ENCODE results near the gene THSD7B. TPM values are rescaled to one million over a fixed set of nuclear protein-coding genes. Genes with fewer than 3 reads are reported as not detected.

The THSD7B gene
- total and polyA plus RNA-seq, 10 of the 15 experiments (the other 5 are each of a cell fraction or from before 2014, with no cell fraction given), result 0.03 to 0.56 (median 0.28) TPM

DNA sequence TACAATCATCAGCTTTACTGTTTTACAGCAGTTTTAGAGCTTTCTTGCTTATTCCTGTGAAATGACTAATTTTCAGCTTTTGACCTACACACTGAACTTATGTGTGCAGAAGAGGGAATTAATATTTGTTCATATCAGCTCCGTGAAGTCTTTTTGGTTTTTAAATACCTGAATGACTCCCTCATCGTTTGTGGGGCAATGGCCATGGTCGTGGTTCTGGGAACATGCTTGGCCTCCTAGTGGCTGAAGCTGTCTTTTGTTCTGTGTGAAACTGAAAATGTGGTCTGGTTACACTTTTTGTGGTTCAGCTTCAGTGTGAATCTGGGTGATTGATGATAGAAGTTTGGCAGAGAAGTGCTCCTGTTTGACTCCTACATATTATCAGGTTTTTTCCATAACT lies 408.1 kb downstream of the THSD7B start:
- in situ Hi-C loops (cut with MboI) (no loop called here), intact Hi-C loops (cut with micrococcal nuclease; ENCODE audit: unreplicated experiment) (loop anchor here (1.0 to 5.0 kb wide), 3 partner anchors 47 to 241 kb away; no protein-coding TSS in a partner anchor)
- Histone ChIP-seq H3K27ac (ENCODE audit: control insufficient read depth, insufficient read depth) (no peak overlapping the region), H2AFZ (ENCODE audit: control insufficient read depth, low read depth, low read length) (no peak overlapping the region), H3K27me3 (replicated peaks in 1 of 2; ENCODE audit: control insufficient read depth in 2 of 2, insufficient read depth in 2 of 2, low read length in 1 of 2) (0 out of 4 replicates have a peak, but pooled peaks cover 0 to 2% of the 10 kb centered on the region in 2 experiments), H3K4me2 (ENCODE audit: control insufficient read depth, insufficient read depth) (no peak overlapping the region), H3K79me2 (ENCODE audit: control insufficient read depth, insufficient read depth, low read length) (no peaks in the 10 kb centered on the region), H3K4me1 (ENCODE audit: control insufficient read depth, insufficient read depth, low read length) (no peaks in the 10 kb centered on the region; the same call in 1 of the 2 replicates), H3K36me3 (ENCODE audit: control insufficient read depth in 2 of 2, insufficient read depth in 2 of 2, low read length in 1 of 2) (no peaks in the 10 kb centered on the region), H4K20me1 (ENCODE audit: control insufficient read depth, insufficient read depth) (no peaks in the 10 kb centered on the region), H3K4me3 (no peak overlapping the region), H3K9me3 (replicated peaks; ENCODE audit: control insufficient read depth, insufficient read depth, low read length) (no peaks in the 10 kb centered on the region), H3K9ac (ENCODE audit: control insufficient read depth, insufficient read depth, low read length) (no peak overlapping the region)
- RAD21 ChIA-PET (ENCODE audit: unreplicated experiment), result interaction anchor here (0.9 to 4.6 kb wide), 8 partner anchors 13 to 121 kb away, joined by 3 to 32 read pairs (median 3); no protein-coding TSS in a partner anchor
- no TSS peak for BruUV-seq (replicated peaks)
- 0% methylated on average over 3 of the region's 3 CpGs for WGBS (ENCODE audit: insufficient coverage, insufficient replicate concordance, low lambda C conversion rate, missing lambda C conversion rate)
- ATAC-seq (peak; percentile 97), FAIRE-seq (peak; percentile 88), DNase-seq (ENCODE audit: low read depth, low spot score) (peak; percentile 58)
- CTCF ChIA-PET, result interaction anchor here (0.6 to 2.6 kb wide), 21 partner anchors 9 to 750 kb away, joined by 3 to 16 read pairs (median 4); no protein-coding TSS in a partner anchor
- SMC1A ChIA-PET (ENCODE audit: uncharacterized antibody, unreplicated experiment), result interaction anchor here (0.7 to 3.1 kb wide), 26 partner anchors 8 to 574 kb away, joined by 3 to 23 read pairs (median 4); no protein-coding TSS in a partner anchor
- POLR2A ChIA-PET, result interaction anchor here (0.6 to 1.3 kb wide), 3 partner anchors 17 to 38 kb away, joined by 3 to 4 read pairs (median 4); no protein-coding TSS in a partner anchor
- no peak for TF ChIP-seq SMARCA5 (IDR thresholded peaks at IDR 0.05)
- TF ChIP-seq RCOR1 (conservative IDR thresholded peaks at IDR 0.05; ENCODE audit: low read depth, low read length), result no peak
- no peak for TF ChIP-seq CBX3 (IDR thresholded peaks at IDR 0.05; ENCODE audit: borderline replicate concordance, low read depth)
- TF ChIP-seq, protein P1, sequence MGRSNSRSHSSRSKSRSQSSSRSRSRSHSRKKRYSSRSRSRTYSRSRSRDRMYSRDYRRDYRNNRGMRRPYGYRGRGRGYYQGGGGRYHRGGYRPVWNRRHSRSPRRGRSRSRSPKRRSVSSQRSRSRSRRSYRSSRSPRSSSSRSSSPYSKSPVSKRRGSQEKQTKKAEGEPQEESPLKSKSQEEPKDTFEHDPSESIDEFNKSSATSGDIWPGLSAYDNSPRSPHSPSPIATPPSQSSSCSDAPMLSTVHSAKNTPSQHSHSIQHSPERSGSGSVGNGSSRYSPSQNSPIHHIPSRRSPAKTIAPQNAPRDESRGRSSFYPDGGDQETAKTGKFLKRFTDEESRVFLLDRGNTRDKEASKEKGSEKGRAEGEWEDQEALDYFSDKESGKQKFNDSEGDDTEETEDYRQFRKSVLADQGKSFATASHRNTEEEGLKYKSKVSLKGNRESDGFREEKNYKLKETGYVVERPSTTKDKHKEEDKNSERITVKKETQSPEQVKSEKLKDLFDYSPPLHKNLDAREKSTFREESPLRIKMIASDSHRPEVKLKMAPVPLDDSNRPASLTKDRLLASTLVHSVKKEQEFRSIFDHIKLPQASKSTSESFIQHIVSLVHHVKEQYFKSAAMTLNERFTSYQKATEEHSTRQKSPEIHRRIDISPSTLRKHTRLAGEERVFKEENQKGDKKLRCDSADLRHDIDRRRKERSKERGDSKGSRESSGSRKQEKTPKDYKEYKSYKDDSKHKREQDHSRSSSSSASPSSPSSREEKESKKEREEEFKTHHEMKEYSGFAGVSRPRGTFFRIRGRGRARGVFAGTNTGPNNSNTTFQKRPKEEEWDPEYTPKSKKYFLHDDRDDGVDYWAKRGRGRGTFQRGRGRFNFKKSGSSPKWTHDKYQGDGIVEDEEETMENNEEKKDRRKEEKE (IDR thresholded peaks at IDR 0.05), result no peak
- 0 out of 2 replicates have a peak, but pooled peaks have one; percentile 21 for TF ChIP-seq NR2F1 (conservative IDR thresholded peaks at IDR 0.05)
- TF ChIP-seq BHLHE40 (IDR thresholded peaks at IDR 0.05; ENCODE audit: borderline replicate concordance in 1 of 2, low read depth in 2 of 2, low read length in 1 of 2), result peak; percentile 33 to 42; a peak in 1 of 4 replicates
- TF ChIP-seq MEF2B (IDR thresholded peaks at IDR 0.05; ENCODE audit: partially characterized antibody, poor library complexity, severe bottlenecking), result no peak
- no peak for TF ChIP-seq ZNF207 (IDR thresholded peaks at IDR 0.05; ENCODE audit: borderline replicate concordance)
- TF ChIP-seq, protein P2, sequence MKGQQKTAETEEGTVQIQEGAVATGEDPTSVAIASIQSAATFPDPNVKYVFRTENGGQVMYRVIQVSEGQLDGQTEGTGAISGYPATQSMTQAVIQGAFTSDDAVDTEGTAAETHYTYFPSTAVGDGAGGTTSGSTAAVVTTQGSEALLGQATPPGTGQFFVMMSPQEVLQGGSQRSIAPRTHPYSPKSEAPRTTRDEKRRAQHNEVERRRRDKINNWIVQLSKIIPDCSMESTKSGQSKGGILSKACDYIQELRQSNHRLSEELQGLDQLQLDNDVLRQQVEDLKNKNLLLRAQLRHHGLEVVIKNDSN (IDR thresholded peaks at IDR 0.05; ENCODE audit: borderline replicate concordance, extremely low read length, insufficient read depth, low read depth, low read length), result no peak
- TF ChIP-seq, protein P3, sequence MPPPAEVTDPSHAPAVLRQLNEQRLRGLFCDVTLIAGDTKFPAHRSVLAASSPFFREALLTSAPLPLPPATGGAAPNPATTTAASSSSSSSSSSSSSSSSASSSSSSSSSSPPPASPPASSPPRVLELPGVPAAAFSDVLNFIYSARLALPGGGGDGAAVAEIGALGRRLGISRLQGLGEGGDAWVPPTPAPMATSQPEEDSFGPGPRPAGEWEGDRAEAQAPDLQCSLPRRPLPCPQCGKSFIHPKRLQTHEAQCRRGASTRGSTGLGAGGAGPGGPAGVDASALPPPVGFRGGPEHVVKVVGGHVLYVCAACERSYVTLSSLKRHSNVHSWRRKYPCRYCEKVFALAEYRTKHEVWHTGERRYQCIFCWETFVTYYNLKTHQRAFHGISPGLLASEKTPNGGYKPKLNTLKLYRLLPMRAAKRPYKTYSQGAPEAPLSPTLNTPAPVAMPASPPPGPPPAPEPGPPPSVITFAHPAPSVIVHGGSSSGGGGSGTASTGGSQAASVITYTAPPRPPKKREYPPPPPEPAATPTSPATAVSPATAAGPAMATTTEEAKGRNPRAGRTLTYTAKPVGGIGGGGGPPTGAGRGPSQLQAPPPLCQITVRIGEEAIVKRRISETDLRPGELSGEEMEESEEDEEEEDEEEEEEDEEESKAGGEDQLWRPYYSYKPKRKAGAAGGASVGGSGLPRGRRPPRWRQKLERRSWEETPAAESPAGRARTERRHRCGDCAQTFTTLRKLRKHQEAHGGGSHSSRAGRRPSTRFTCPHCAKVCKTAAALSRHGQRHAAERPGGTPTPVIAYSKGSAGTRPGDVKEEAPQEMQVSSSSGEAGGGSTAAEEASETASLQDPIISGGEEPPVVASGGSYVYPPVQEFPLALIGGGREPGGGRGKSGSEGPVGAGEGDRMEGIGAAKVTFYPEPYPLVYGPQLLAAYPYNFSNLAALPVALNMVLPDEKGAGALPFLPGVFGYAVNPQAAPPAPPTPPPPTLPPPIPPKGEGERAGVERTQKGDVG (CRISPR knock-in tag; IDR thresholded peaks at IDR 0.05), result no peak
- peak; percentile 86 for TF ChIP-seq DPF2 (IDR thresholded peaks at IDR 0.05)
